Activated CD4-positive, alpha-beta T cell treated with anti-CD3 and anti-CD28 coated beads for 1 hour (primary cell): Measurements from ENCODE around the gene ERBB3.

Experiments used
- DNase-seq: peaks from one replicate; pipeline ENCODE4 v3.0.0-alpha.2; 2020

ERBB3 gene

GRCh38 chr12:56141946-56142784 lies 62.2 kb downstream of the ERBB3 start:
- no peak for DNase-seq

GRCh38 chr12:56143217-56143616 lies 63.3 kb downstream of the ERBB3 start:
- DNase-seq: no peak

GRCh38 chr12:56143870-56144269 lies 63.9 kb downstream of the ERBB3 start:
- DNase-seq: no peak

GRCh38 chr12:56145217-56145616 lies 65.3 kb downstream of the ERBB3 start:
- no peak for DNase-seq

- no peak for DNase-seq
Measured at GRCh38 chr12:56146492-56147460, 66.8 kb downstream of the ERBB3 start.

- no peak for DNase-seq
Measured at GRCh38 chr12:56150563-56150962, 70.6 kb downstream of the ERBB3 start.

GRCh38 chr12:56151672-56152131 lies 71.7 kb downstream of the ERBB3 start:
- peak; percentile 46 for DNase-seq

- DNase-seq: peak; percentile 90
Measured at GRCh38 chr12:56152132-56152755, 72.3 kb downstream of the ERBB3 start, which contains the start of gene MYL6B. Gene MYL6B, plus strand, starts transcription at chr12:56152587. Its CDS starts 1,332 bp downstream, at chr12:56153919.
